Lower lobe of right lung (tissue), 2 donors: Measurements from ENCODE around the gene PRKCH. TPM values are rescaled to one million over a fixed set of nuclear protein-coding genes. Genes with fewer than 3 reads are reported as not detected.
A peak's percentile ranks its signal among the peaks of the same experiment; 100 is the strongest.

ENCODE experiments used
- ATAC-seq, 2 donors: fragments of 200-7000 bp; cut with Tn5 transposase; one replicate each; pipeline ENCODE4 v1.9.1; 2020 to 2022; ENCODE audit warnings: mild to moderate bottlenecking in 2 of 2, moderate library complexity in 2 of 2
- DNase-seq: peaks from one replicate; pipeline ENCODE4 v3.0.0-alpha.2; 2020
- H3K27ac ChIP-seq: fragments of 200-600 bp; one replicate; pipeline ENCODE4 v1.8.0; 2022
- H3K27me3 ChIP-seq: fragments of 200-600 bp; one replicate; pipeline ENCODE4 v1.8.0; 2022; ENCODE audit warnings: low read depth
- H3K36me3 ChIP-seq: fragments of 200-600 bp; one replicate; pipeline ENCODE4 v1.8.0; 2022; ENCODE audit warnings: mild to moderate bottlenecking
- H3K4me1 ChIP-seq: fragments of 200-600 bp; one replicate; pipeline ENCODE4 v1.8.0; 2022
- H3K4me3 ChIP-seq: fragments of 200-600 bp; one replicate; pipeline ENCODE4 v1.8.0; 2022; ENCODE audit warnings: mild to moderate bottlenecking
- H3K9me3 ChIP-seq: fragments of 200-600 bp; one replicate; pipeline ENCODE4 v1.8.0; 2022
- intact Hi-C: fragments of 100-400 bp; cut with DNase I; formaldehyde crosslinking; loops from one replicate; pipeline ENCODE4 v1.11.0; 2022
- total RNA-seq: library from RNA; stranded (reverse); fragmentation: NEBNext Ultra II Directional; extraction: Animal tissue kit (Norgen Biotek cat#: 25700); gene quantifications from one replicate; pipeline ENCODE4 v1.2.1, GENCODE V29; 2021
- TF ChIP-seq, protein P1 (sequence below): fragments of 200-600 bp; IDR thresholded peaks from one replicate; pipeline ENCODE4 v1.8.0; 2022; ENCODE audit warnings: antibody characterized with exemption, mild to moderate bottlenecking
- donor health status: DM: no; HTN: yes; CAD: no; lungs with severe emphysema.

The PRKCH gene
- total RNA-seq, 1 donor from 2014 or later, result 60.9 TPM

DNA sequence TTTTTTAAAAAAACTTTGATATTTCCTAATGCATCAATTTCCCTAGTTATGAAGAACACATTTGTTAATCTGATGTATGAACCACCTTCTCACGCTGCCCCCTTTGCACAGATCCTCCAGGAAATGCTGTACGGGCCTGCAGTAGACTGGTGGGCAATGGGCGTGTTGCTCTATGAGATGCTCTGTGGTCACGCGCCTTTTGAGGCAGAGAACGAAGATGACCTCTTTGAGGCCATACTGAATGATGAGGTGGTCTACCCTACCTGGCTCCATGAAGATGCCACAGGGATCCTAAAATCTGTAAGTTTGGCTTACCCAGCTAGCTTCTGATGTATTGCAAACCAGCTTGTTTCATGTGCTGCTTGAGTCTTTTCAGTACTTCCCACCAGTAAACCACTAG, 208.9 kb downstream of the PRKCH start:
- intact Hi-C loops, result no loop called here
- H3K9me3 ChIP-seq, result no peaks in the 10 kb centered on the region
- ATAC-seq (no peak), DNase-seq (no peak)
- no peaks in the 10 kb centered on the region for H3K27me3 ChIP-seq
- TF ChIP-seq, protein P1, sequence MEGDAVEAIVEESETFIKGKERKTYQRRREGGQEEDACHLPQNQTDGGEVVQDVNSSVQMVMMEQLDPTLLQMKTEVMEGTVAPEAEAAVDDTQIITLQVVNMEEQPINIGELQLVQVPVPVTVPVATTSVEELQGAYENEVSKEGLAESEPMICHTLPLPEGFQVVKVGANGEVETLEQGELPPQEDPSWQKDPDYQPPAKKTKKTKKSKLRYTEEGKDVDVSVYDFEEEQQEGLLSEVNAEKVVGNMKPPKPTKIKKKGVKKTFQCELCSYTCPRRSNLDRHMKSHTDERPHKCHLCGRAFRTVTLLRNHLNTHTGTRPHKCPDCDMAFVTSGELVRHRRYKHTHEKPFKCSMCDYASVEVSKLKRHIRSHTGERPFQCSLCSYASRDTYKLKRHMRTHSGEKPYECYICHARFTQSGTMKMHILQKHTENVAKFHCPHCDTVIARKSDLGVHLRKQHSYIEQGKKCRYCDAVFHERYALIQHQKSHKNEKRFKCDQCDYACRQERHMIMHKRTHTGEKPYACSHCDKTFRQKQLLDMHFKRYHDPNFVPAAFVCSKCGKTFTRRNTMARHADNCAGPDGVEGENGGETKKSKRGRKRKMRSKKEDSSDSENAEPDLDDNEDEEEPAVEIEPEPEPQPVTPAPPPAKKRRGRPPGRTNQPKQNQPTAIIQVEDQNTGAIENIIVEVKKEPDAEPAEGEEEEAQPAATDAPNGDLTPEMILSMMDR, result no peak
- peaks cover 12% of the 10 kb centered on the region for H3K36me3 ChIP-seq
- H3K4me1 ChIP-seq, result peaks cover 62% of the 10 kb centered on the region
- no peak overlapping the region for H3K4me3 ChIP-seq
- peak overlapping the region; percentile 18 for H3K27ac ChIP-seq

- intact Hi-C loops, result no loop called here
- H3K36me3 ChIP-seq, result peaks cover 12% of the 10 kb centered on the region
- peaks cover 56% of the 10 kb centered on the region for H3K4me1 ChIP-seq
- no peaks in the 10 kb centered on the region for H3K27me3 ChIP-seq
- no peak overlapping the region for H3K4me3 ChIP-seq
- H3K27ac ChIP-seq, result peak overlapping the region; percentile 56
- DNase-seq (no peak), ATAC-seq (no peak)
- no peaks in the 10 kb centered on the region for H3K9me3 ChIP-seq
- TF ChIP-seq, protein P1, result no peak
Measured at GRCh38 chr14:61530896-61531295, 209.5 kb downstream of the PRKCH start.

DNA sequence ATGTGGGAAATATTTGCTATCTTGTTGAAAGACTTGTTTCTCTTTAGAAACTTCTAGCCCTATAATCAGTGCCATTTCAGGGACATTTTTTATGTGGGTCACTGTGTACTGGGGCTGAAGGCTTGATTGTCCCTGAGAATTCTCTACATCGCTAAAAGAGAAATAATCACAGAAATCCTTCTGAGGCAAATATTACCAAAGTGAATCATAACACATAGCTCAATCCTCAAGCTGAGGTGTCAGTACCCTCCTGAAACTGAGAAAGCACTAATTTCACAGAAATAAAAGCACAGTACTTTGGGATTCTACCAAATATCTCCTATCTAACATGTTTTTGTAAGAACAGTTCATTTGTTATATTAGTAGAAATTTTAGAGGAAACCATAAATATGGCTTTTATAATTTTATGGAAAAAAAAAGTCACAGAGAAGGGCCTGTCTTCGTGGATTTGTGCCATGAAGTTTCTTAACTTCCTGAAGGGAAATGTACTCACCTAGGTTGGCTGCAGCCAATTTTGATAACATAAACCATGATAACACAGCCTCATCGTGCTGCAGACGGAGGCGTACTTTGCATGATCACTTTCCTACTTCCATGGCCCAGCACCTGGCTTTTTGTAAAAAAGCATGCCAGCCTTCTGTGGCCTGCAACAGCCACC, 210.2 kb downstream of the PRKCH start:
- H3K36me3 ChIP-seq, result peaks cover 12% of the 10 kb centered on the region
- peak overlapping the region; percentile 56 for H3K27ac ChIP-seq
- no peaks in the 10 kb centered on the region for H3K27me3 ChIP-seq
- no peak overlapping the region for H3K4me3 ChIP-seq
- ATAC-seq (no peak), DNase-seq (no peak)
- TF ChIP-seq, protein P1, result no peak
- H3K4me1 ChIP-seq, result peaks cover 49% of the 10 kb centered on the region
- intact Hi-C loops, result no loop called here
- no peaks in the 10 kb centered on the region for H3K9me3 ChIP-seq

GRCh38 chr14:61532123-61532505, 210.7 kb downstream of the PRKCH start:
- TF ChIP-seq, protein P1, result no peak
- ATAC-seq (no peak), DNase-seq (no peak)
- Histone ChIP-seq H3K36me3 (peaks cover 12% of the 10 kb centered on the region), H3K9me3 (no peaks in the 10 kb centered on the region), H3K4me3 (no peak overlapping the region), H3K27me3 (no peaks in the 10 kb centered on the region), H3K4me1 (peaks cover 48% of the 10 kb centered on the region), H3K27ac (no peak overlapping the region)
- intact Hi-C loops, result no loop called here

GRCh38 chr14:61532763-61533162, 211.4 kb downstream of the PRKCH start:
- DNase-seq (no peak), ATAC-seq (no peak)
- H3K36me3 ChIP-seq, result peaks cover 12% of the 10 kb centered on the region
- peaks cover 48% of the 10 kb centered on the region for H3K4me1 ChIP-seq
- TF ChIP-seq, protein P1, result no peak
- H3K27me3 ChIP-seq, result no peaks in the 10 kb centered on the region
- H3K4me3 ChIP-seq, result no peak overlapping the region
- intact Hi-C loops, result no loop called here
- H3K9me3 ChIP-seq, result no peaks in the 10 kb centered on the region
- H3K27ac ChIP-seq, result no peak overlapping the region
